CD8-positive, alpha-beta memory T cell (primary cell): Measurements from ENCODE around the gene FBXO48. TPM values are rescaled to one million over a fixed set of nuclear protein-coding genes. Genes with fewer than 3 reads are reported as not detected.

ENCODE experiments used
- CTCF ChIA-PET: fragments of 350-600 bp; sonication (Branson Sonifier 250); formaldehyde crosslinking; loops from one replicate; lab custom pipeline; 2021; ENCODE audit warnings: antibody characterized with exemption; lab: Charles Lee
- POLR2A ChIA-PET: fragments of 350-600 bp; sonication (Branson Sonifier 250); formaldehyde crosslinking; loops from one replicate; lab custom pipeline; 2021; ENCODE audit warnings: antibody characterized with exemption; lab: Charles Lee
- DNase-seq, 5 donors: peaks; one replicate each; pipeline versions ENCODE4 v3.0.0 to v3.0.0-alpha.2; 2020 to 2022; ENCODE audit warnings: mixed read lengths in 1 of 5
- H3K27ac ChIP-seq: one replicate; pipeline ENCODE4 v1.7.0; 2013; ENCODE audit warnings: low read depth, mild to moderate bottlenecking, low read length, moderate library complexity
- H3K27me3 ChIP-seq: 2 replicates; pipeline ENCODE4 v1.7.0; 2013; ENCODE audit warnings: low read length, mild to moderate bottlenecking; ENCODE audit not compliant: insufficient read depth, poor library complexity, severe bottlenecking
- H3K36me3 ChIP-seq: 2 replicates; pipeline ENCODE4 v1.7.0; 2013; ENCODE audit warnings: mild to moderate bottlenecking, low read length, moderate library complexity; ENCODE audit not compliant: insufficient read depth
- H3K4me1 ChIP-seq: 2 replicates; pipeline ENCODE4 v1.7.0; 2013; ENCODE audit warnings: mild to moderate bottlenecking, low read length, moderate library complexity; ENCODE audit not compliant: insufficient read depth
- H3K4me3 ChIP-seq: 2 replicates; pipeline ENCODE4 v1.7.0; 2013; ENCODE audit warnings: mild to moderate bottlenecking, low read length
- H3K9me3 ChIP-seq: 2 replicates; pipeline ENCODE4 v1.7.0; 2013; ENCODE audit warnings: mild to moderate bottlenecking, low read length
- H3K27ac Mint-ChIP-seq, 8 donors: one replicate each; pipeline ENCODE4 v1.8.0; 2020 to 2021; ENCODE audit warnings: mixed read lengths in 8 of 8, mild to moderate bottlenecking in 6 of 8, inconsistent platforms in 3 of 8, moderate library complexity in 3 of 8
- H3K27me3 Mint-ChIP-seq, 2 donors: one replicate each; pipeline ENCODE4 v1.8.0; 2020 to 2021; ENCODE audit warnings: mixed read lengths in 2 of 2, mild to moderate bottlenecking in 1 of 2, moderate library complexity in 1 of 2
- H3K36me3 Mint-ChIP-seq, 3 donors: one replicate each; pipeline ENCODE4 v1.8.0; 2020 to 2021; ENCODE audit warnings: mixed read lengths in 3 of 3, inconsistent platforms in 1 of 3, mild to moderate bottlenecking in 1 of 3
- H3K4me1 Mint-ChIP-seq, 3 donors: one replicate each; pipeline ENCODE4 v1.8.0; 2020 to 2021; ENCODE audit warnings: mixed read lengths in 3 of 3, inconsistent platforms in 1 of 3, mild to moderate bottlenecking in 1 of 3
- H3K4me3 Mint-ChIP-seq, 7 donors: one replicate each; pipeline ENCODE4 v1.8.0; 2020 to 2021; ENCODE audit warnings: mixed read lengths in 7 of 7, mild to moderate bottlenecking in 6 of 7, moderate library complexity in 4 of 7, inconsistent platforms in 2 of 7
- H3K9me3 Mint-ChIP-seq, 5 donors: one replicate each; pipeline ENCODE4 v1.8.0; 2020 to 2022; ENCODE audit warnings: mixed read lengths in 5 of 5, mild to moderate bottlenecking in 3 of 5, moderate library complexity in 2 of 5, inconsistent platforms in 1 of 5
- polyA plus RNA-seq: library from polyadenylated mRNA; unstranded; fragments of 300-500 nt; fragmentation: Illumina TruSeq; gene quantifications from one replicate; pipeline ENCODE4 v1.2.3, GENCODE V29; 2021
- total RNA-seq, 2 experiments: library from RNA; stranded (reverse); gene quantifications; one replicate each; pipeline ENCODE4 v1.2.3, GENCODE V29; 2021

The FBXO48 gene
- total and polyA plus RNA-seq, 3 experiments from 2014 or later = 0.79 to 1.6 (median 1.5) TPM

GRCh38 chr2:68432696-68433658 is 34.1 kb downstream of the FBXO48 start:
- peak overlapping the region in 2 of 8 donors; percentile 11 to 70 for H3K27ac Mint-ChIP-seq
- no peak for DNase-seq
- H3K4me1 Mint-ChIP-seq = peaks cover 16 to 36% (median 21%) of the 10 kb centered on the region in 3 donors
- Histone ChIP-seq H3K27me3 (no peaks in the 10 kb centered on the region), H3K36me3 (no peaks in the 10 kb centered on the region), H3K9me3 (no peaks in the 10 kb centered on the region), H3K4me1 (no peaks in the 10 kb centered on the region), H3K27ac (no peak overlapping the region), H3K4me3 (no peak overlapping the region)
- no peaks in the 10 kb centered on the region for H3K27me3 Mint-ChIP-seq
- no peak overlapping the region for H3K4me3 Mint-ChIP-seq
- H3K9me3 Mint-ChIP-seq = no peaks in the 10 kb centered on the region
- CTCF ChIA-PET = interaction anchor here (1.9 kb wide), 1 partner anchor 8 kb away, joined by 12 read pairs; no protein-coding TSS in a partner anchor
- POLR2A ChIA-PET = no interaction called here
- peaks cover 0 to 2% (median 0%) of the 10 kb centered on the region in 3 donors for H3K36me3 Mint-ChIP-seq

GRCh38 chr2:68431316-68431972 is 35.6 kb downstream of the FBXO48 start:
- ChIA-PET CTCF (interaction anchor here (0.9 to 1.9 kb wide), 2 partner anchors 10 to 70 kb away, joined by 4 to 12 read pairs; no protein-coding TSS in a partner anchor), POLR2A (no interaction called here)
- Mint-ChIP-seq H3K27me3 (no peaks in the 10 kb centered on the region), H3K4me3 (no peak overlapping the region), H3K4me1 (peaks cover 20 to 33% (median 26%) of the 10 kb centered on the region in 3 donors), H3K27ac (peak overlapping the region in 1 of 8 donors; percentile 17), H3K9me3 (no peaks in the 10 kb centered on the region), H3K36me3 (peaks cover 0 to 2% (median 0%) of the 10 kb centered on the region in 3 donors)
- peaks cover 14% of the 10 kb centered on the region for H3K4me1 ChIP-seq
- no peaks in the 10 kb centered on the region for H3K36me3 ChIP-seq
- no peaks in the 10 kb centered on the region for H3K9me3 ChIP-seq
- DNase-seq = no peak
- H3K4me3 ChIP-seq = no peak overlapping the region
- no peak overlapping the region for H3K27ac ChIP-seq
- H3K27me3 ChIP-seq = no peaks in the 10 kb centered on the region

DNA sequence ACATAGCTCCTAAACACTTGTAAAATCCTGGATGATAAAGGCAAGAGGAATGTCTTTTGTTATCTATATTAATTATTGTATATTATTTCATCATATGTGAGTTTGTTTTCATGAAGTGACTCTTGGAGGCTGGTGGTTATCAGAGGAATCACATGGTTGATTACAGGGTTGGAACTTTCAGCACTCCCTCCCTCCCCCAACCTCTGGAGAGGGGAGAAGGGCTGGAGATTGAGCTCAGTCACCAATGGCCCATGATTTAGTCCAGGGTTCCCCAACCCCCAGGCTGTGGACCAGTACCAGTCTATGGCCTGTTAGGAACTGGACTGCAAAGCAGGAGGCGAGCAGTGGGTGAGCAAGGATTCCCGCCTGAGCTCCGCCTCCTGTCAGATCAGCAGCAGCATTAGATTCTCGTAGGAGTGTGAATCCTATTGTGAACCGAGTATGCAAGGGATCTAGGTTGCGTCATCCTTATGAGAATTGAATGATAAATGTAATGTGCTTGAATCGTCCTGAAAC is 37.7 kb downstream of the FBXO48 start:
- Histone ChIP-seq H3K36me3 (no peaks in the 10 kb centered on the region), H3K4me3 (no peak overlapping the region), H3K27me3 (no peaks in the 10 kb centered on the region), H3K4me1 (peaks cover 34% of the 10 kb centered on the region), H3K9me3 (no peaks in the 10 kb centered on the region), H3K27ac (no peak overlapping the region)
- ChIA-PET CTCF (interaction anchor here (1.1 to 5.7 kb wide), 2 partner anchors 11 to 17 kb away, joined by 3 to 37 read pairs; no protein-coding TSS in a partner anchor), POLR2A (no interaction called here)
- H3K4me3 Mint-ChIP-seq = no peak overlapping the region
- peaks cover 0 to 2% (median 0%) of the 10 kb centered on the region in 3 donors for H3K36me3 Mint-ChIP-seq
- no peaks in the 10 kb centered on the region for H3K9me3 Mint-ChIP-seq
- no peaks in the 10 kb centered on the region for H3K27me3 Mint-ChIP-seq
- no peak for DNase-seq
- H3K27ac Mint-ChIP-seq = no peak overlapping the region
- H3K4me1 Mint-ChIP-seq = peaks cover 8 to 27% (median 14%) of the 10 kb centered on the region in 3 donors

DNA sequence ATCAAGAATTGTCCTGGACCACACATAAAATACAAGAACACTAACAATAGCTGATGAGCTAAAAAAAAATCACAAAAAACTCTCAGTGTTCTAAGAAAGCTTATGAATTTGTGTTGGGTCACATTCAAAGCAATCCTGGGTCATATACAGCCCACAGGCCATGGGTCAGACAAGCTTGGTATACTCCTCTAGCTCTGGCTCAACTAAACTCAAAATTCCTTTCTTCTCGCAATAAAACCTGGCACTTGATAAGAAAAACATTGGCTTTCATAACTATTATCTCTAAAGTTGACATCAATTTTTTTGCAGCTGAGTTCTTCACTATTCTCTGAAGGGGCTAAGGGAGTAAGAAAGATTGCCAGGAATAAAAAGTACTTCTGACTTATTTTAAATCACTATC is 38.3 kb downstream of the FBXO48 start:
- no peak overlapping the region for H3K4me3 Mint-ChIP-seq
- H3K4me1 Mint-ChIP-seq = peaks cover 8 to 27% (median 14%) of the 10 kb centered on the region in 3 donors

DNA sequence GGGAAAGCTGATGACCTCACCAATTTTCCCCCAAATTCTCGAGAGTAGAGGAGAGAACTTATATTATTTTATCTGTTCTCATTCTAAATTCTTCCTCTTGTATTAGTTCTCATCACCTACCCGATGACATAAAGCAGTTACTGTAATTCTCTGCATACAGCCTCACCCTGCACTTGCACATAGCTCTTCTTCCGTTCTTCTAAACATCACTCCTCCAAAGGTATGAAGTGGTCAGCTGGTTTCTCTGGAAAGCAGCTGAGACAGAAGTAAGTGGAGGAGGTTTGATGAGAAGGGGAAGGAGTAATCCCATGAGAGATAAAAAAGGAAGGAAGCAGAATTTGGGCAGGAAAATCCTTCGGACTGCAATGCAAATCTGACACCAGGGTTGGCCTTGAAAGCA is 39.0 kb downstream of the FBXO48 start:
- peak overlapping the region in 1 of 7 donors; percentile 44 for H3K4me3 Mint-ChIP-seq
- ChIA-PET CTCF (interaction anchor here (1.1 to 5.7 kb wide), 2 partner anchors 12 to 16 kb away, joined by 3 to 37 read pairs; no protein-coding TSS in a partner anchor), POLR2A (interaction anchor here (1.8 kb wide), 1 partner anchor 16 kb away, joined by 6 read pairs; no protein-coding TSS in a partner anchor)
- H3K9me3 Mint-ChIP-seq = no peaks in the 10 kb centered on the region
- peak overlapping the region in 4 of 8 donors; percentile 53 to 96 (median 79) for H3K27ac Mint-ChIP-seq
- no peak for DNase-seq
- peaks cover 0 to 2% (median 0%) of the 10 kb centered on the region in 3 donors for H3K36me3 Mint-ChIP-seq
- no peaks in the 10 kb centered on the region for H3K27me3 Mint-ChIP-seq
- peaks cover 8 to 27% (median 14%) of the 10 kb centered on the region in 3 donors for H3K4me1 Mint-ChIP-seq
- Histone ChIP-seq H3K36me3 (no peaks in the 10 kb centered on the region), H3K27me3 (no peaks in the 10 kb centered on the region), H3K4me1 (peaks cover 46% of the 10 kb centered on the region), H3K4me3 (no peak overlapping the region), H3K27ac (no peak overlapping the region), H3K9me3 (no peaks in the 10 kb centered on the region)

More for the DNA sequence above, 38.3 kb downstream of the FBXO48 start:
- Mint-ChIP-seq H3K36me3 (peaks cover 0 to 2% (median 0%) of the 10 kb centered on the region in 3 donors), H3K27ac (peak overlapping the region in 3 of 8 donors; percentile 25 to 61 (median 36)), H3K27me3 (no peaks in the 10 kb centered on the region), H3K9me3 (no peaks in the 10 kb centered on the region)
- no peaks in the 10 kb centered on the region for H3K27me3 ChIP-seq
- H3K9me3 ChIP-seq = no peaks in the 10 kb centered on the region
- ChIA-PET POLR2A (no interaction called here), CTCF (interaction anchor here (1.1 to 5.7 kb wide), 2 partner anchors 12 to 17 kb away, joined by 3 to 37 read pairs; no protein-coding TSS in a partner anchor)
- H3K4me1 ChIP-seq = peaks cover 40% of the 10 kb centered on the region
- DNase-seq = no peak
- H3K27ac ChIP-seq = no peak overlapping the region
- no peak overlapping the region for H3K4me3 ChIP-seq
- H3K36me3 ChIP-seq = no peaks in the 10 kb centered on the region

DNA sequence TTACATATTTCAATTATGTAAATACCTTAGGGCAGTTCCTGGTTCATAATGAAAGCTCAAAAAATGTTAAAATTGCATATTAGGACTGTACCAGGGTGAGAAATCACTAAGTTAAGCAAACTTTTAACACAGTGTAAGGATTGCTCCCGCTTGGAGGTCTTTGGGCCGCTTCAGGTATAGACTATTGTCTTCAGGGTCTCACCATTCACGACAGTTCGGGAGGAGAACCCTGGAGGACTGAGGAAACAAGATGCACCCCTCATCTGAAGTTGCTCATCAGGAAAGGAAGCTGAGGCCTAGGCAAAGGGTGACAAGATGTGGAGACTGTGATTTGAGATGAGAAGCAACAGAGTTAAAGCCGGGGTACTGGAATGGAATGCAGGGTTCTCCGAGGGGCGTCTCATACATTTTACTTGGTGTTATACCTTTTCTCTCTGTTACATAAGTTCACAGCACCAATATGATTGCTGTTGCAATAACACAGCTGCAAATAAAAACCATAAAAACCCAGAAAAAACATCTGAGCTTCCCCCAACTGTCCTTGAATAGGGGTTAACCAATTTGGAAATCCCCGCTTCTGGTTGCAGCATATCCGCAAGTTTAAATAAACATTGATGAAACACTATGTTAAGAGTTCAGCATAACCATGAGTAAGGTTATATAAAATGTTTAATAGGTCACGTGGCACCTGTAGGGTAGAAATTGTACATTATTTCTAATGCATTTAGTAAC is 40.1 kb downstream of the FBXO48 start:
- ChIA-PET POLR2A (interaction anchor here (1.0 to 1.8 kb wide), 6 partner anchors 14 to 61 kb away, joined by 3 to 8 read pairs (median 3); no protein-coding TSS in a partner anchor), CTCF (interaction anchor here (0.6 to 5.7 kb wide), 2 partner anchors 10 to 13 kb away, joined by 3 to 37 read pairs; no protein-coding TSS in a partner anchor)
- H3K4me1 Mint-ChIP-seq = peaks cover 3 to 23% (median 8%) of the 10 kb centered on the region in 3 donors

DNA sequence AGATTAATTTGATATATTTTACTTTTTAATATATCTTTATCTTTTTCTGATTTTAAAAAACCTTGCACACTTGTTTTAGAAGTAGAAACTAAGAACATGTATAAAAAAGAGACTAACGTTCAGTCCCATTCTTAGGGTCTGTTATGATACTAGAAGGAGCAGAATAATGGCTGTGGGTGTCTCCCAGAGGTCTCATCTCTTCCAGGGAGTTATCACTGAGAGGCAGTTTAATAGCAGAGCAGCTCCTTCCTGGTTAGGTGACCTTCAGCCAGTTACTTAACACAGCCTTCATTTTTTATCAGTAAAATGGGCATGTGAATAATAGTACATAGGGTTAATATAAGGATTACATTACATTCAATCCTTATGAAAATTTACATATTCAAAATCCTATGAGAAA is 40.6 kb downstream of the FBXO48 start:
- no peaks in the 10 kb centered on the region for H3K27me3 ChIP-seq
- peak overlapping the region in 6 of 8 donors; percentile 75 to 98 (median 96) for H3K27ac Mint-ChIP-seq
- H3K27me3 Mint-ChIP-seq = no peaks in the 10 kb centered on the region
- no peak for DNase-seq
- no peaks in the 10 kb centered on the region for H3K9me3 ChIP-seq
- POLR2A ChIA-PET = interaction anchor here (1.0 to 1.8 kb wide), 4 partner anchors 15 to 61 kb away, joined by 3 to 6 read pairs (median 3); no protein-coding TSS in a partner anchor
- peaks cover 50% of the 10 kb centered on the region for H3K4me1 ChIP-seq
- H3K4me3 ChIP-seq = no peak overlapping the region
- peak overlapping the region in 1 of 7 donors; percentile 71 for H3K4me3 Mint-ChIP-seq
- H3K36me3 Mint-ChIP-seq = peaks cover 0 to 1% (median 0%) of the 10 kb centered on the region in 3 donors
- H3K27ac ChIP-seq = no peak overlapping the region
- peaks cover 7 to 29% (median 12%) of the 10 kb centered on the region in 3 donors for H3K4me1 Mint-ChIP-seq
- CTCF ChIA-PET = interaction anchor here (1.0 to 5.7 kb wide), 2 partner anchors 14 to 140 kb away, joined by 3 to 37 read pairs; no protein-coding TSS in a partner anchor
- no peaks in the 10 kb centered on the region for H3K9me3 Mint-ChIP-seq
- H3K36me3 ChIP-seq = no peaks in the 10 kb centered on the region

More for the DNA sequence above, 40.1 kb downstream of the FBXO48 start:
- peak overlapping the region; percentile 0 to 74 (median 57) for H3K4me3 Mint-ChIP-seq
- peak overlapping the region; percentile 75 to 98 (median 95) for H3K27ac Mint-ChIP-seq
- peaks cover 50% of the 10 kb centered on the region for H3K4me1 ChIP-seq
- H3K36me3 Mint-ChIP-seq = no peaks in the 10 kb centered on the region
- H3K27me3 ChIP-seq = no peaks in the 10 kb centered on the region
- no peaks in the 10 kb centered on the region for H3K36me3 ChIP-seq
- no peaks in the 10 kb centered on the region for H3K27me3 Mint-ChIP-seq
- H3K9me3 Mint-ChIP-seq = no peaks in the 10 kb centered on the region
- no peaks in the 10 kb centered on the region for H3K9me3 ChIP-seq
- no peak overlapping the region for H3K4me3 ChIP-seq
- peak in 2 of 5 donors; percentile 59 to 62 for DNase-seq
- H3K27ac ChIP-seq = peak overlapping the region; percentile 17
